Right renal pelvis (tissue), 4 donors: ENCODE data around the gene WDFY2. TPM values are rescaled to one million over a fixed set of nuclear protein-coding genes. Genes with fewer than 3 reads are reported as not detected.

Experiments used
- DNase-seq, 4 donors: peaks; one replicate each; pipeline ENCODE4 v3.0.0-alpha.2; 2013; ENCODE audit warnings: low read depth in 4 of 4, low spot score in 3 of 4, missing footprints in 1 of 4
- polyA plus RNA-seq, 4 donors: library from polyadenylated mRNA; unstranded; fragments of 120-200 nt; gene quantifications; one replicate each; pipeline ENCODE4 v1.2.1, GENCODE V29; 2013; ENCODE audit not compliant: insufficient read length in 4 of 4

Gene WDFY2
- polyA plus RNA-seq, 4 donors: 11.3 to 15.0 (median 12.5) TPM

DNA sequence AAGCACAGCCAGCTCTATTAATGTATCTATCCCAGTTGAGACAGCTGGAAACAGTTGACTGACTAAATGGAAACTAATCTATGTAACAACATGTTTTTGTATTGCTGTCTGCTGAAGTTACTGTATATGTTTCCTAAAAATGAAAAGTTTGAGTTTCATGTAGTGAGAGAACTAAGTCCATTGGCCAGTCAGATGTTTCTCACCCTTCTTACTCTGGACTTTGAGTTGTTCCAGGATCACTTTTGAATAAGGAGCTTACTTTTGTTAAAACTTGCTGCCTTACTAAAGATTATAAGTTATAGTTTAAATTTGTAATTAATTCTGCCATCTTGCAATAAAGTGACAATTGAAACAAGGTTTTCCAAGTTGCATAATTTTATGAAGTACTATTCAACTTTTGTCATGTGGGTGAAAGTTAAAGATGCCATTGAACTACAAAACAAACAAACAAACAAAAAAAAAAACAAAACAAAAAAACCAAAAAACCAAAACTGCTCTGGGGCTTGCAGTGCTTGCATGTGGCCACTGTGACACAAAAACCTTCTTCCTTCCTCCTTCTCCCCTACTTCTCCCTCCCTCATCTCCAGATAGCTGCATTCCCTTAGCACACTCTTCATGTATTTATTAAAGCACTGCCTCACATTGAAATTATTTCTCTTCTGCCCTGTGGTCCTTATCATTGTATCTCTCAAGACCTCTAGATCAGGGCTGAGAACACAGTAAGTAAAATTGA is 15.3 kb downstream of the WDFY2 start:
- no peak for DNase-seq

GRCh38 chr13:51600703-51601102 is 16.4 kb downstream of the WDFY2 start:
- no peak for DNase-seq

GRCh38 chr13:51601601-51602565 is 17.6 kb downstream of the WDFY2 start:
- no peak for DNase-seq

DNA sequence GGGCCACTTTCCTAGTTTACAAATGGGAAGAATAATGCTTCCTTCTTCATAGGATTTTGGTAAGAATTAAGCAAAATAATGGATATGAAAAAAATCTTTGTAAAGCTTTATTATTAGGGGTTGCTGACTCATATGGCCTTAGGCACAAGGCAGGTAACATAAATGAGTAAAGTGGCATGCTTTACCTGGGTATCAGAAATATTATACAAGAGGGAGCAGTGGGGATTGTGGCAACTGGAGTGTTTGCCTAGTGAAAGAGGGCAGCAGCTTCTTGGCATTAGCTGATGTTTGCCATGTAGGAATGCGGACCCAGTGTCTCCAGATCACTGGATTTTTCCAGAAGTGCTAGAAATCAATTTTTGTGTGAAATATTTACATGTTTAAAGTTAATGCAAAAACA is 19.5 kb downstream of the WDFY2 start:
- DNase-seq: no peak

GRCh38 chr13:51605698-51606097 is 21.4 kb downstream of the WDFY2 start:
- no peak for DNase-seq

GRCh38 chr13:51607165-51607564 is 22.9 kb downstream of the WDFY2 start:
- no peak for DNase-seq

DNA sequence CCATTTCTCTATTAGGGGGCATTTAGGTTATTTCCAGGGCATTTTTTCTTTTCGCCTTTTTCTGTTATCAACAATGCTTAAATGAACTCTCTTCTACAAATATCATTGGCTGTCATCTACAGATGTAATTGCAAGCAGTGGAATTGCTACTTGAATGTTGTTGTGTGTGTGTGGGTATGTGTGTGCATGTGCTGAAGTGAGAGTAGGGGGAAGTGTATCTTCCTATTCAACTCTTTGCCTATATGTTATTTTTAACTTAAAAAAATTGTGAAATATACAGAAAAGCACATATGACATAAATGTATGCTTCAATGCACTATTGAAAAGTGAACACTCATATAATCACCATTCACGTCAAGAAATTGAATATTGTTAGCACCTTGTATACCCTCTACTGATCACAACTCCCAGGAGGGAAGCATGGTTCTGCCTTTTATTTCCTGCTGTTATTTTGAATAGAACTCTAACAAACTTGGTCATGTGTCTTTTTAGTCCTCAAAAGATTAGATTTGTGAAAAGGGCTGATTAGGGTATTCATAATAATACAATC is 24.7 kb downstream of the WDFY2 start:
- no peak for DNase-seq

GRCh38 chr13:51612867-51613266 is 28.6 kb downstream of the WDFY2 start:
- no peak for DNase-seq

DNA sequence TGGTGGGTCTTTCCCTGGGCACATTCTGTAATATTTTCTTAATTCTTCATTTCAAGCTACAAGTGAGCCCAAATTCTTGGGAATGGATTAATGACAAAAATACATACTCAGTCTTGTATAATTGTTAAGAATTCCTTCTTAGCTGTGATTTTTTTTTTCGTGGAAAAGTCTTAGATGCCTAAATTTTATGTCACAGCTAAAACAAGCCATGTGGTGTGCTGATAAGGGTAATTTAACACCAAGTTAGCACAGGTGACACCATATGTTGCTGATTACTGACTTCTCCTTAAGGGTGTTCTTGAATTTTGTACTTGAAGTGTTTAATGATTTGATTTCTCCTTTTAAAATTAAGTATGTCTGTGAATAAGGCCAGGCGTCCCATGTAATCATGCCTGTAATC is 29.3 kb downstream of the WDFY2 start:
- DNase-seq: no peak

DNA sequence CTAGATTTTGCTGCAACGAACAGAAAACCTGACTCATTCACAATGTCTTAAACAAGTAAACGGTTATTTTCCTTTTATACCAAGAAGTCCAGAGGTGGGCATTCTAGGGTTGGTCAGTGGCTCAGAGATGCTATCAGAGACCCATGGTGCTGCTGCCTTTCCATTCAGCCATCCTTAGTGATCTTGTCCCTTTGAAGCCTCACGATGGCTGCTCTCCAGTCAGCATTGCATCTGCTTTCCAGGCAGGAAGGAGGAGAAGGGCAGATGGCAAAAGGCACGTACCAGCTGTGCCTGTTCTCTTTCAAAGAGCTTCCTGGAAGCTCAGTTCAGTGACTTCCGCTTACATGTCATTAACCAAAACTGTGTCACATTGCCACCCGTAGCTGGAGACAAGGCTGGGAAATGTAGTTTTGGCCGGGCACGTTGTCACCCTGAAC is 30.1 kb downstream of the WDFY2 start:
- DNase-seq: no peak

DNA sequence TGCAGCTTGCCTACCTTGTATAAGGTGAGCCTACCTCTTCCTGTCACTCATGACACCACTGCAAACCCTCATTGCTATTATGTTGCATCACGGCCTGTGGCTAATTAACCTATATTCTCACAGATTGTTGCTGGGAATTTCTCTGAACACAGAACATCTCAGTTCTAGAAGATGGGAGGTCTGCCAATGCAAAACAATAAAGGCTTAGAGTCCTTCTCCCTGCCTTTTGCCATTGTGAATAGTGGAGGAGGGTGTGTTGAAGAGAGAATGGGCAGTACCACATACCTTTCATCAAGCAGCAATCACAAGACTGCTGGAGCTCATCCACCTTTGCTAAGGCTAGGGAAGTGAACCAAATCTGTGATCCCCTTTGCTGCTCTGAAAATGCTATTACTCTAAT is 34.4 kb downstream of the WDFY2 start:
- DNase-seq: no peak

DNA sequence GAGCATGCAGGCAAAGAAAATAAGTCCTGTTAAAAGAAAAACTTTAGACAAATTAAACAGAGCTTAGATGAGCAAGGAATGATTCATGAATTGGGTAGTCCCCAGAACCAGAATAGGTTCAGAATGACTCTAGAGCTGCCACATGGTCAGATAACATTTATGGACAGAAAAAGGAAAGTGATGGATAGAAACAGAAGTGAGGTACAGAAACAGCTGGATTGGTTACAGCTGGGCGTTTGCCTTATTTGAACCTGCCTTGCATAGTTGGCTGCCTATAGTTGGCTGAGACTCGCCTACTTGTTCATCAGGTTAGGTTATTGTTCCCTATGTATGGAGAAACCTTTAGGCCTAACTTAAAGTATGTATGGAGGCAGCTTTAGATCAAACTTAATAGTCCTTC is 35.4 kb downstream of the WDFY2 start:
- DNase-seq: no peak

DNA sequence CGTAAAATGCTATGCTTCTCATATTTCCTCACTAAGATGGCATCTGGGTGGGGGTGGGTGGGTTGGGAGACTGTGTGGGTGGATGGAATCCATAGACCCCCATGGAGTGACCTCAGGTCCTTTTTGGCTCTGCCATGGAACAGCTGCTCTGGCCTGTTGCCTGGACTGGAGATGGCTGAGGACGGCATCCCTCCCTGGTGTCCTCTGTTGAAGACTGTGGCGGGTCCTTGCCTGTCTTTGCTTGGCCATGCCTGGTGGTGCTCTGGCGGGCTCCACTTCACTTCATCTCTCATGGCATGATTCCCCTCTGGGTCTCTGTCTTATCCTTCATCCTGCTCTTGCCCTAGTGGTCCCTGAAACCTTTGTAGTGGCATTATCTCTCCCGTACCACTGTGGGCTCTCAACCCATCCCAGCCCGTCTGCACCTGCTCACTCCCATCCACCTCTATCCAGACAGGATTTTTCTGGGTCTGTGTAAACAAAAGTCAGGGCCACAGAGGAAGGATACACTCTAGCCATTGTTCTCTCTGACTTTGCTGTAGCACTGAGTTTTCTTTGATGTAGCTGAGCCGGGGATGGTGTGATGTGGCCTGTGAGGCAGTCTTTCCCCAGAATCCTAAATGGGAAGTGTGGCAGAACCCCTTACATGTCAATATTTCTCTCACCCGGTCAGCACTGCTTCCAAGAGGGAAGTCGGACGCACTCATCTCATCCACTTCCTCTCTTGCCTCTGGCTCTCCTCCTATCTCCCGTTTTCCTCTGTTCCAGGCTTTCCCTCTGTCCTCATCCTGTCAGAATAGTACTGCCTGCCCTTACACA is 36.1 kb downstream of the WDFY2 start:
- no peak for DNase-seq

DNA sequence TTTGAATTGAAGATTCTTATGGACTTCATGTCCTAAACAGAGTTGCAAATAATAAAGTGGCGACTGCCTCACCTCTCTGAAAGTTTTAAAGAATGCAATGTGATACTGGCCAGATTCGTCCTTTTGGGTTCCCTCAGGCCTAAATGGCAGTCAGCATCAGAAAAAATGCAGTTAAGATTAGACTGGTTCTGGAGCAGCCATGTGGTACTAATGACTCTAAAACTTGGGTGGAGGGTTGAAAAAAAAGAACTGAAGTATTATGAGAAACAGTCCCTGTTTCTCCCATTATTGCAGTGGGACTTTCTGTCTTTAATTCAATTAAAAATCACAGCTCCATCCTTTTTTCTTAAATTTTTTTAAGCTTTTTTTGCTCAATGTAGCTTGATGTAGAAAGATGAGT is 37.3 kb downstream of the WDFY2 start:
- DNase-seq: no peak

GRCh38 chr13:51623473-51623872 is 39.2 kb downstream of the WDFY2 start:
- DNase-seq: no peak

DNA sequence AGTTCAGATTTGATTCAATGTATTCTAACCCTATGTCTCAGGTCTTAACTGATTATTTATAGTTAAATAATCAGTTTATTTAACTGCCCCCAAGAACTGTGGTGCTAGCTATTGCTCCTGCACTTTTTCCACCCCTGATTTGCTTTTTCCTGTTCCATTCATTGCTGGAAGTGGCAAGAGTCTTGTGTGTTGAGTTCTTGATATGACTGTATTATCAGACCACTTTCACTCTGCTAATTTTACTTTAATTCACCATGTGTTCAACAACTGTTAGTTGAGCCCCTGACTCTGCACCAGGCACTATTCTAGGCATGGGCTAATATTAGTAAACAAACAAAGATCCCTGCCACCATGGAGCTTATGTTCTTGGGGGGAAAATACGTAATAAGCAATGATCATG is 39.9 kb downstream of the WDFY2 start:
- DNase-seq: no peak

DNA sequence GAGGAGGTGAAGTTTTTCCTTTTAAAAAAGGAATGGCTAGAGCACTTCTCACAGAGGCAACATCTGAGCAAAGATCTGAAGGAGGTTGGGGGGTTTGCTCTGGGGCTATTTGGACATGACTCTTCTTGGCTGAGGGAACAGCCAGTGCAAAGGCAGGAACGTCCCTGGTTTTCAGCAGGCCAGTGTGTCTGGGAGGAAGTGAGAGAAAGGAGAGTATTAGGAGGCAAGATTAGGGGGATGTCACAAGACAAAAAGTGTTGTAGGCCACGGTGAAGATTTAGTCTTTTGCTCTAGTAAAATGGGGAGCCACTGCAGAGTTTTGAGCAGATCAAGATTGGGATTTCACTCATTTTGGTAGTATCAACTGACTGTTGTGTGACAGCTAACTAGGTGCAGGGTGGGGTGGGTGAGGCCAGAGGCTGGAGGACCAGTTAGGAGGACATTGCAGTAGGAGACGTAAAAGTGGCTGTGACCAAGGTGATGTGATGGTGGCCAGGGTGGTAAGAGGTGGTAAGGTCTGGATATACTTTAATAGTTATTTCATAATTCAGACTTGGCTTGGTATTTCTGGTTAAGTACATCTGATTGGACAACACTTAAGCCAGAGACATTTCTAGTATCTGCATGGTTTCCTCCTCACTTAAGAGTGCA is 40.6 kb downstream of the WDFY2 start:
- DNase-seq: no peak

DNA sequence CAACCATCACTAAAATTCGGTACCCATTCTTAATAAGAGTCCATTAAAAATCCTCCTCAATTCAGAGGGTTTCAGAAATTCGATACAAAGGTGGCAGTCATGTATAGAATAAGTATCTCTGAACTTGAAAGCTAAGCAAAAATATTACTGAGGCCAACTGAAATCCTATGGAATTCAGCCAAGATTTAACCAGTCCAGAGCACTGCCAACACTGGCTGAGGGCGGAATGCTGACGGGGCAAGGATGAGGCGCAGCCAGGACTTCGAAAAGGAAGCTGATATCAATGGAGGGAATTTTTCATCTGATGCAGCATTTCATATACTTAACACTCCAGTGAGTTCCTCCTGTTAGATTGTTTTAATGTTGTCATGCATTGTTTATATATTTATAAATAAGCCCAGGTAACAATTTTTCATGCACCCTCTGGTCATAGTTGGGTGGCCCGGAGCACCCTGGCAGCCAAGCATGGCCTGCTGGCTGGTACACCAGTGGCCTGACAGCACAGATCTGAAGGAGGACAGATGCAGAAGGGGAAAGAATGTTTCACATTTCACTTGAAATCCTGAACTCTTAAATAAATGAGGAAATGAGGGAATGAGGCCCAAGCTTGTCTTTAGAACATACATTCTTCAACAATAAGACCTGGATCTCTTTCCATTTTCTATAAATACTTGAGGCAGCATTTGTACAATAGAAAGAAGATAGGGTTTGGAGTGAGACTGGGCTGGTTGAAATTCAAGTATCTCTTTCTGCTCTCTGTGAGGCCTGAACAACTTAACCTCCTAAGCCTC is 41.5 kb downstream of the WDFY2 start:
- no peak for DNase-seq

DNA sequence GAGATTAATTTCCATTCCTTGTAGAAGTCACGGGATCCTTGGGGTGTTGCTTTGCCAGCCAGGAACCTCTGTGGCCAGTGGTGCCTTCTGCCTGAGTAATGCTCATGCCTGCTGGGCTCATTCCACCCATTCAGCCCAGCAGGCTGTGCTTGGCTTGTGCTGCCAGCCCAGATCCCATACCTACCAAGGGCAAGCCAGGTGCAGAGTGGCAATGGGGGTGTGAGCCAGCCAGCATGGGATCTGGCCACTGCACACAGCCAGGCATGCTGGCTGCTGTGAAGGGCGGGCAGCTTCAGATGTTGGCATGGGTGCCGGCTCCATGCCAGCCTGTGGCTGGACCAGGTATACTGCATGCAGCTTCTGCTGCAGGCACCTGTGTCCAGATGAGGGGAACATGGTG is 42.5 kb downstream of the WDFY2 start:
- no peak for DNase-seq
